Measurements from ENCODE around the gene PCDHB15. TPM values are rescaled to one million over a fixed set of nuclear protein-coding genes. Genes with fewer than 3 reads are reported as not detected.
"Not testable (repeated sequence)": the region's sequence is repeated elsewhere in the genome, so short reads cannot be mapped to it uniquely, and the experiment has no call there.

Gene PCDHB15
- total RNA-seq, 1 experiment from 2014 or later: 7.0 TPM

DNA sequence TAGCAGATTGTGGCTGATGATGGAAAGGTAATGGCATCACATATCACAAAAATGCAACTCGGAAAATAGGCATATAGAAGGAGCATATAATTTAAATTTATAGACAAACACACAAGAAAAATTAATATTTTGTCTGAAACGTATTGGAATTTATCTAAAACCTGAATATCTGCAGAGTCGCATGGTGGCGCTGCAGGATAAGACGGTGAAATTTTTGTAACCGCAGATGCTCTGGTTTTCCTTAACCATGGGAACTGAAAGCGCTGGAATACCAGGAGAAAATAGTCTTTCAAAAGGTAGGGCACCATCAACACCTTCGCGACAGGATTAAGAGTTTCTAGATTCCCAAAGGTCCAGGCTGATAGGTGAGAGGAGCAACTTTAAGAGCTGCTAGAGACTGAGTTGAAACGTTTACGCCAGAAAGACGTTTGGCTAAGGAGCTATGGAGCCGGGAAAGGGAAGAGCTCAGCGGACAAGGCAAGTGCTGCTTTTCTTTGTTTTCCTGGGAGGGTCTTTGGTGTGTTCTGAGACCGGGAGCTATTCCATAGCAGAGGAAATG, 11.0 kb upstream of the PCDHB15 start:
- H3K4me1 ChIP-seq (ENCODE audit: insufficient read depth, low read length): no peaks in the 10 kb centered on the region
- H3K9ac ChIP-seq (ENCODE audit: extremely low read depth, insufficient read length, low read length): no peak overlapping the region
- H3K14ac ChIP-seq (ENCODE audit: insufficient read depth, low read length): no peak overlapping the region
- H2AK5ac ChIP-seq (ENCODE audit: insufficient read length, low read length): no peak overlapping the region
- Mint-ChIP-seq H3K4me3 (peak overlapping the region in 1 of 2 experiments; percentile 51; a peak in 2 of 5 replicates), H3K27me3 (ENCODE audit: low read depth) (peaks cover 2% of the 10 kb centered on the region), H3K4me1 (0 out of 4 replicates have a peak, but pooled peaks cover 0 to 2% of the 10 kb centered on the region in 2 experiments), H3K27ac (peak overlapping the region in 1 of 3 experiments; percentile 57; a peak in 1 of 7 replicates), H3K36me3 (ENCODE audit: insufficient read depth in 1 of 3, low read depth in 3 of 3) (peaks cover 14 to 26% (median 16%) of the 10 kb centered on the region in 3 experiments), H3K9me3 (peaks cover 43 to 62% of the 10 kb centered on the region in 2 experiments)
- DNase-seq: no peak
- WGBS (ENCODE audit: extremely low coverage, insufficient read length, low lambda C conversion rate): no CpG with 5 or more reads among the region's 15 CpGs
- TF ChIP-seq, protein P1, sequence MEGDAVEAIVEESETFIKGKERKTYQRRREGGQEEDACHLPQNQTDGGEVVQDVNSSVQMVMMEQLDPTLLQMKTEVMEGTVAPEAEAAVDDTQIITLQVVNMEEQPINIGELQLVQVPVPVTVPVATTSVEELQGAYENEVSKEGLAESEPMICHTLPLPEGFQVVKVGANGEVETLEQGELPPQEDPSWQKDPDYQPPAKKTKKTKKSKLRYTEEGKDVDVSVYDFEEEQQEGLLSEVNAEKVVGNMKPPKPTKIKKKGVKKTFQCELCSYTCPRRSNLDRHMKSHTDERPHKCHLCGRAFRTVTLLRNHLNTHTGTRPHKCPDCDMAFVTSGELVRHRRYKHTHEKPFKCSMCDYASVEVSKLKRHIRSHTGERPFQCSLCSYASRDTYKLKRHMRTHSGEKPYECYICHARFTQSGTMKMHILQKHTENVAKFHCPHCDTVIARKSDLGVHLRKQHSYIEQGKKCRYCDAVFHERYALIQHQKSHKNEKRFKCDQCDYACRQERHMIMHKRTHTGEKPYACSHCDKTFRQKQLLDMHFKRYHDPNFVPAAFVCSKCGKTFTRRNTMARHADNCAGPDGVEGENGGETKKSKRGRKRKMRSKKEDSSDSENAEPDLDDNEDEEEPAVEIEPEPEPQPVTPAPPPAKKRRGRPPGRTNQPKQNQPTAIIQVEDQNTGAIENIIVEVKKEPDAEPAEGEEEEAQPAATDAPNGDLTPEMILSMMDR (conservative IDR thresholded peaks at IDR 0.05): peak; percentile 62; the same call in 2 of the 3 replicates
- H3K4ac ChIP-seq (ENCODE audit: low read depth, low read length): no peak overlapping the region
- H3K4me2 ChIP-seq (ENCODE audit: insufficient read depth, insufficient read length, low read length): no peak overlapping the region
- no peaks in the 10 kb centered on the region for H3K23me2 ChIP-seq (ENCODE audit: insufficient read length, low read depth, low read length, poor library complexity, severe bottlenecking)
- H2BK20ac ChIP-seq (ENCODE audit: low read depth, low read length, poor library complexity, severe bottlenecking): no peak overlapping the region
- H3K79me1 ChIP-seq (ENCODE audit: insufficient read depth, low read depth, low read length, poor library complexity, severe bottlenecking): no peaks in the 10 kb centered on the region
- H2BK12ac ChIP-seq (ENCODE audit: insufficient read length, low read depth, low read length): no peak overlapping the region
- no peak overlapping the region for H3K23ac ChIP-seq (ENCODE audit: insufficient read length, low read depth, low read length)
- no peak overlapping the region for H4K5ac ChIP-seq (ENCODE audit: insufficient read length, low read depth, low read length)
- no peak overlapping the region for H2BK120ac ChIP-seq (ENCODE audit: low read depth, low read length, poor library complexity, severe bottlenecking)
- peaks cover 25% of the 10 kb centered on the region for H3K9me3 ChIP-seq (ENCODE audit: control insufficient read depth, low read depth, low read length)
- H3T11ph ChIP-seq (ENCODE audit: low read length): no peak overlapping the region
- H4K91ac ChIP-seq (ENCODE audit: insufficient read length, low read depth, low read length): no peak overlapping the region
- no peak overlapping the region for H2BK15ac ChIP-seq (ENCODE audit: low read depth, low read length)
- no peak overlapping the region for H3K27ac ChIP-seq (ENCODE audit: insufficient read length, low read depth, low read length)
- H3K18ac ChIP-seq (ENCODE audit: insufficient read length, low read depth, low read length): no peak overlapping the region
- H2BK5ac ChIP-seq (ENCODE audit: insufficient read length, low read length): no peak overlapping the region
- H3K56ac ChIP-seq (ENCODE audit: insufficient read length, low read depth, low read length): no peak overlapping the region
- no peak overlapping the region for H4K8ac ChIP-seq (replicated peaks; ENCODE audit: insufficient read length, low read depth, low read length)
- H3K79me2 ChIP-seq (ENCODE audit: insufficient read depth, low read length): no peaks in the 10 kb centered on the region
- H4K20me1 ChIP-seq (ENCODE audit: control insufficient read depth, insufficient read depth, insufficient read length): no peaks in the 10 kb centered on the region
- H2AFZ ChIP-seq (ENCODE audit: low read length): peak overlapping the region; percentile 92
- no peaks in the 10 kb centered on the region for H3K27me3 ChIP-seq (ENCODE audit: insufficient read depth, low read length)

DNA sequence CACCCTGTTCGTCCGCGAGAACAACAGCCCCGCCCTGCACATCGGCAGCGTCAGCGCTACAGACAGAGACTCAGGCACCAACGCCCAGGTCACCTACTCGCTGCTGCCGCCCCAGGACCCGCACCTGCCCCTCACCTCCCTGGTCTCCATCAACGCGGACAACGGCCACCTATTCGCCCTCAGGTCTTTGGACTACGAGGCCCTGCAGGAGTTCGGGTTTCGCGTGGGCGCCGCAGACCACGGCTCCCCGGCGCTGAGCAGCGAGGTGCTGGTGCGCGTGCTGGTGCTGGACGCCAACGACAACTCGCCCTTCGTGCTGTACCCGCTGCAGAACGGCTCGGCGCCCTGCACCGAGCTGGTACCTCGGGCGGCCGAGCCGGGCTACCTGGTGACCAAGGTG, 9.3 kb upstream of the PCDHB15 start:
- H4K20me1 ChIP-seq (ENCODE audit: control insufficient read depth, insufficient read depth, insufficient read length); H3K4ac ChIP-seq (ENCODE audit: low read depth, low read length); H3K27ac Mint-ChIP-seq; H3K14ac ChIP-seq (ENCODE audit: insufficient read depth, low read length); DNase-seq; H3K79me1 ChIP-seq (ENCODE audit: insufficient read depth, low read depth, low read length, poor library complexity, severe bottlenecking); H3K27ac ChIP-seq (ENCODE audit: insufficient read length, low read depth, low read length); H2AFZ ChIP-seq (ENCODE audit: low read length); H4K5ac ChIP-seq (ENCODE audit: insufficient read length, low read depth, low read length); H3K4me2 ChIP-seq (ENCODE audit: insufficient read depth, insufficient read length, low read length); H2BK20ac ChIP-seq (ENCODE audit: low read depth, low read length, poor library complexity, severe bottlenecking); H3K27me3 ChIP-seq (ENCODE audit: insufficient read depth, low read length); H3K4me1 ChIP-seq (ENCODE audit: insufficient read depth, low read length); H3K56ac ChIP-seq (ENCODE audit: insufficient read length, low read depth, low read length); H4K91ac ChIP-seq (ENCODE audit: insufficient read length, low read depth, low read length); H2BK5ac ChIP-seq (ENCODE audit: insufficient read length, low read length); H3K79me2 ChIP-seq (ENCODE audit: insufficient read depth, low read length); H3K4me3 Mint-ChIP-seq; H2BK120ac ChIP-seq (ENCODE audit: low read depth, low read length, poor library complexity, severe bottlenecking); H3K27me3 Mint-ChIP-seq (ENCODE audit: low read depth); H4K8ac ChIP-seq (replicated peaks; ENCODE audit: insufficient read length, low read depth, low read length); H2AK5ac ChIP-seq (ENCODE audit: insufficient read length, low read length); H2BK15ac ChIP-seq (ENCODE audit: low read depth, low read length); H3T11ph ChIP-seq (ENCODE audit: low read length); H3K4me1 Mint-ChIP-seq; H3K23ac ChIP-seq (ENCODE audit: insufficient read length, low read depth, low read length); H3K9ac ChIP-seq (ENCODE audit: extremely low read depth, insufficient read length, low read length); H3K18ac ChIP-seq (ENCODE audit: insufficient read length, low read depth, low read length); H3K23me2 ChIP-seq (ENCODE audit: insufficient read length, low read depth, low read length, poor library complexity, severe bottlenecking); H2BK12ac ChIP-seq (ENCODE audit: insufficient read length, low read depth, low read length): not testable (repeated sequence)
- peaks cover 25% of the 10 kb centered on the region for H3K9me3 ChIP-seq (ENCODE audit: control insufficient read depth, low read depth, low read length)
- Mint-ChIP-seq H3K9me3 (peaks cover 50 to 69% of the 10 kb centered on the region in 2 experiments), H3K36me3 (ENCODE audit: insufficient read depth in 1 of 3, low read depth in 3 of 3) (peaks cover 15 to 34% (median 16%) of the 10 kb centered on the region in 3 experiments)
- no CpG with 5 or more reads among the region's 40 CpGs for WGBS (ENCODE audit: extremely low coverage, insufficient read length, low lambda C conversion rate)

Measured in H9 (cell line).